HEK293 (cell line): Measurements from ENCODE around the gene ADAMTS2.
A peak's percentile ranks its signal among the peaks of the same experiment; 100 is the strongest.

ENCODE experiments used
- CTCF ChIA-PET: fragments of 350-600 bp; formaldehyde crosslinking; extraction: SDS; loops from one replicate; lab custom pipeline; 2021; ENCODE audit warnings: antibody characterized with exemption; lab: Yijun Ruan, JAX
- POLR2A ChIA-PET: fragments of 300-600 bp; formaldehyde crosslinking; extraction: SDS; loops from one replicate; lab custom pipeline; 2020; ENCODE audit warnings: antibody characterized with exemption, inconsistent platforms; lab: Yijun Ruan, JAX
- H3K27ac ChIP-seq: fragments of 200-500 bp; sonication (Bioruptor generic); 2 replicates; pipeline ENCODE4 v1.5.1; 2014; ENCODE audit warnings: low read depth, low read length, control low read depth, inconsistent platforms; ENCODE audit errors: extremely low read depth
- H3K36me3 ChIP-seq, 2 experiments: fragments of 200-500 bp in 1 of 2; sonication (Bioruptor generic) in 1 of 2; 1 replicate in 1 of 2; 2 replicates in 1 of 2; pipeline ENCODE4 v1.5.1; 2014 to 2017; ENCODE audit warnings: inconsistent platforms in 2 of 2, low read length in 2 of 2; ENCODE audit not compliant: control insufficient read depth in 2 of 2, insufficient read depth in 1 of 2
- H3K4me1 ChIP-seq: fragments of 200-500 bp; sonication (Bioruptor generic); 2 replicates; pipeline ENCODE4 v1.5.1; 2014; ENCODE audit warnings: mild to moderate bottlenecking, low read length, inconsistent platforms; ENCODE audit not compliant: control insufficient read depth, insufficient read depth
- H3K4me3 ChIP-seq: 2 replicates; pipeline ENCODE4 v1.5.1; 2011; ENCODE audit warnings: low read depth, mild to moderate bottlenecking, control low read depth, low read length, moderate library complexity
- H3K9me3 ChIP-seq: fragments of 200-500 bp; sonication (Bioruptor generic); 2 replicates; pipeline ENCODE4 v1.5.1; 2014; ENCODE audit warnings: low read depth, low read length, inconsistent platforms; ENCODE audit not compliant: control insufficient read depth, insufficient read depth
- EGR2 ChIP-seq: fragments of 450-650 bp; formaldehyde crosslinking; IDR thresholded peaks from 2 replicates; pipeline ENCODE4 v1.5.1; 2016; ENCODE audit warnings: low read depth, missing biosample characterization, missing genetic modification characterization
- TRIM28 ChIP-seq: IDR thresholded peaks from 2 replicates; pipeline ENCODE4 v1.6.1; 2011; ENCODE audit warnings: low read length, control low read depth, borderline replicate concordance
- ZBTB48 ChIP-seq: fragments of 450-650 bp; formaldehyde crosslinking; IDR thresholded peaks from 2 replicates; pipeline ENCODE4 v1.5.1; 2016; ENCODE audit warnings: missing biosample characterization, missing genetic modification characterization
- ZFP3 ChIP-seq: fragments of 450-650 bp; formaldehyde crosslinking; IDR thresholded peaks from 2 replicates; pipeline ENCODE4 v1.5.1; 2016; ENCODE audit warnings: low read depth, missing biosample characterization, missing genetic modification characterization
- ZNF121 ChIP-seq: fragments of 450-650 bp; formaldehyde crosslinking; IDR thresholded peaks from 2 replicates; pipeline ENCODE4 v1.5.1; 2016; ENCODE audit warnings: missing biosample characterization, missing genetic modification characterization
- ZNF155 ChIP-seq: fragments of 450-650 bp; formaldehyde crosslinking; IDR thresholded peaks from 2 replicates; pipeline ENCODE4 v1.5.1; 2016; ENCODE audit warnings: missing biosample characterization, missing genetic modification characterization
- ZNF350 ChIP-seq: fragments of 450-650 bp; formaldehyde crosslinking; IDR thresholded peaks from 2 replicates; pipeline ENCODE4 v1.5.0; 2017; ENCODE audit warnings: missing biosample characterization, mild to moderate bottlenecking, missing genetic modification characterization
- ZNF48 ChIP-seq: fragments of 450-650 bp; formaldehyde crosslinking; IDR thresholded peaks from 2 replicates; pipeline ENCODE4 v1.5.1; 2016; ENCODE audit warnings: missing biosample characterization, missing genetic modification characterization
- ZNF76 ChIP-seq: fragments of 450-650 bp; formaldehyde crosslinking; IDR thresholded peaks from 2 replicates; pipeline ENCODE4; 2016; ENCODE audit warnings: low read depth, missing biosample characterization, missing genetic modification characterization, borderline replicate concordance
- TF ChIP-seq, protein P1 (sequence below): fragments of 450-650 bp; formaldehyde crosslinking; IDR thresholded peaks from 2 replicates; pipeline ENCODE4 v1.5.1; 2016; ENCODE audit warnings: missing biosample characterization, missing genetic modification characterization
- TF ChIP-seq, protein P2 (sequence below): fragments of 450-650 bp; formaldehyde crosslinking; IDR thresholded peaks from 2 replicates; pipeline ENCODE4 v1.5.1; 2016; ENCODE audit warnings: missing biosample characterization, missing genetic modification characterization
- TF ChIP-seq, protein P3 (sequence below): fragments of 450-650 bp; formaldehyde crosslinking; IDR thresholded peaks from 2 replicates; pipeline ENCODE4 v1.5.1; 2017; ENCODE audit warnings: missing biosample characterization, missing genetic modification characterization
- TF ChIP-seq, protein P4 (sequence below): fragments of 450-650 bp; formaldehyde crosslinking; IDR thresholded peaks from 2 replicates; pipeline ENCODE4 v1.5.1; 2016; ENCODE audit warnings: missing biosample characterization, missing genetic modification characterization

The ADAMTS2 gene

DNA sequence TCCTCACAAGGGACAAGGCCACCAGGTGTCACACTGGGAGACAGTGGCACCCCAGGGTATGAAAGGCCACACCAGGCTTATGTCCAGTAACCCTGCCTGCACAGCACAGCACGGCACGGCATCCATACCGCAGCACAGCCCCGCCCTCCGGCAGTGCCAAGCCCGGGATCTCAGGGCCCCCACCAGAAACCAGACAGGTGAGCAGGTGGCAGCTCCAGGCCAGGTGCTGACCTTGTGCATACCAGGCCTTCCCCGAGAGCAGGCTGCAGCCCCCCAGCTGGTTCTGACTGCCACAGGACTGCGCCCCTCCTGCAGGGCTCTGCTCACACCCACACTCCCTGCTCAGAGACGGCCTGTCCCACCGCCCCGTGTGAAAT lies 56.5 kb downstream of the ADAMTS2 start:
- ChIA-PET CTCF (interaction anchor here (0.6 kb wide), 1 partner anchor 64 kb away, joined by 3 read pairs; no protein-coding TSS in a partner anchor), POLR2A (no interaction called here)
- Histone ChIP-seq H3K4me1 (no peaks in the 10 kb centered on the region), H3K36me3 (no peaks in the 10 kb centered on the region), H3K9me3 (no peaks in the 10 kb centered on the region), H3K4me3 (no peak overlapping the region), H3K27ac (no peak overlapping the region)
- no peak for TF ChIP-seq ZNF350
- TF ChIP-seq, protein P1, sequence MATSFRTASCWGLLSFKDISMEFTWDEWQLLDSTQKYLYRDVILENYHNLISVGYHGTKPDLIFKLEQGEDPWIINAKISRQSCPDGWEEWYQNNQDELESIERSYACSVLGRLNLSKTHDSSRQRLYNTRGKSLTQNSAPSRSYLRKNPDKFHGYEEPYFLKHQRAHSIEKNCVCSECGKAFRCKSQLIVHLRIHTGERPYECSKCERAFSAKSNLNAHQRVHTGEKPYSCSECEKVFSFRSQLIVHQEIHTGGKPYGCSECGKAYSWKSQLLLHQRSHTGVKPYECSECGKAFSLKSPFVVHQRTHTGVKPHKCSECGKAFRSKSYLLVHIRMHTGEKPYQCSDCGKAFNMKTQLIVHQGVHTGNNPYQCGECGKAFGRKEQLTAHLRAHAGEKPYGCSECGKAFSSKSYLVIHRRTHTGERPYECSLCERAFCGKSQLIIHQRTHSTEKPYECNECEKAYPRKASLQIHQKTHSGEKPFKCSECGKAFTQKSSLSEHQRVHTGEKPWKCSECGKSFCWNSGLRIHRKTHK (tag by site-specific recombination), result no peak
- TF ChIP-seq ZNF76 (tag by site-specific recombination), result no peak
- TF ChIP-seq, protein P2, sequence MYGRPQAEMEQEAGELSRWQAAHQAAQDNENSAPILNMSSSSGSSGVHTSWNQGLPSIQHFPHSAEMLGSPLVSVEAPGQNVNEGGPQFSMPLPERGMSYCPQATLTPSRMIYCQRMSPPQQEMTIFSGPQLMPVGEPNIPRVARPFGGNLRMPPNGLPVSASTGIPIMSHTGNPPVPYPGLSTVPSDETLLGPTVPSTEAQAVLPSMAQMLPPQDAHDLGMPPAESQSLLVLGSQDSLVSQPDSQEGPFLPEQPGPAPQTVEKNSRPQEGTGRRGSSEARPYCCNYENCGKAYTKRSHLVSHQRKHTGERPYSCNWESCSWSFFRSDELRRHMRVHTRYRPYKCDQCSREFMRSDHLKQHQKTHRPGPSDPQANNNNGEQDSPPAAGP (tag by site-specific recombination), result no peak
- TF ChIP-seq ZNF48, result no peak
- TF ChIP-seq, protein P3, sequence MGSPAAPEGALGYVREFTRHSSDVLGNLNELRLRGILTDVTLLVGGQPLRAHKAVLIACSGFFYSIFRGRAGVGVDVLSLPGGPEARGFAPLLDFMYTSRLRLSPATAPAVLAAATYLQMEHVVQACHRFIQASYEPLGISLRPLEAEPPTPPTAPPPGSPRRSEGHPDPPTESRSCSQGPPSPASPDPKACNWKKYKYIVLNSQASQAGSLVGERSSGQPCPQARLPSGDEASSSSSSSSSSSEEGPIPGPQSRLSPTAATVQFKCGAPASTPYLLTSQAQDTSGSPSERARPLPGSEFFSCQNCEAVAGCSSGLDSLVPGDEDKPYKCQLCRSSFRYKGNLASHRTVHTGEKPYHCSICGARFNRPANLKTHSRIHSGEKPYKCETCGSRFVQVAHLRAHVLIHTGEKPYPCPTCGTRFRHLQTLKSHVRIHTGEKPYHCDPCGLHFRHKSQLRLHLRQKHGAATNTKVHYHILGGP, result no peak
- TF ChIP-seq, protein P4, sequence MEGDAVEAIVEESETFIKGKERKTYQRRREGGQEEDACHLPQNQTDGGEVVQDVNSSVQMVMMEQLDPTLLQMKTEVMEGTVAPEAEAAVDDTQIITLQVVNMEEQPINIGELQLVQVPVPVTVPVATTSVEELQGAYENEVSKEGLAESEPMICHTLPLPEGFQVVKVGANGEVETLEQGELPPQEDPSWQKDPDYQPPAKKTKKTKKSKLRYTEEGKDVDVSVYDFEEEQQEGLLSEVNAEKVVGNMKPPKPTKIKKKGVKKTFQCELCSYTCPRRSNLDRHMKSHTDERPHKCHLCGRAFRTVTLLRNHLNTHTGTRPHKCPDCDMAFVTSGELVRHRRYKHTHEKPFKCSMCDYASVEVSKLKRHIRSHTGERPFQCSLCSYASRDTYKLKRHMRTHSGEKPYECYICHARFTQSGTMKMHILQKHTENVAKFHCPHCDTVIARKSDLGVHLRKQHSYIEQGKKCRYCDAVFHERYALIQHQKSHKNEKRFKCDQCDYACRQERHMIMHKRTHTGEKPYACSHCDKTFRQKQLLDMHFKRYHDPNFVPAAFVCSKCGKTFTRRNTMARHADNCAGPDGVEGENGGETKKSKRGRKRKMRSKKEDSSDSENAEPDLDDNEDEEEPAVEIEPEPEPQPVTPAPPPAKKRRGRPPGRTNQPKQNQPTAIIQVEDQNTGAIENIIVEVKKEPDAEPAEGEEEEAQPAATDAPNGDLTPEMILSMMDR (tag by site-specific recombination), result no peak
- TF ChIP-seq ZFP3 (tag by site-specific recombination), result no peak
- TF ChIP-seq ZNF121 (tag by site-specific recombination), result no peak
- TF ChIP-seq TRIM28, result no peak
- TF ChIP-seq EGR2, result no peak

DNA sequence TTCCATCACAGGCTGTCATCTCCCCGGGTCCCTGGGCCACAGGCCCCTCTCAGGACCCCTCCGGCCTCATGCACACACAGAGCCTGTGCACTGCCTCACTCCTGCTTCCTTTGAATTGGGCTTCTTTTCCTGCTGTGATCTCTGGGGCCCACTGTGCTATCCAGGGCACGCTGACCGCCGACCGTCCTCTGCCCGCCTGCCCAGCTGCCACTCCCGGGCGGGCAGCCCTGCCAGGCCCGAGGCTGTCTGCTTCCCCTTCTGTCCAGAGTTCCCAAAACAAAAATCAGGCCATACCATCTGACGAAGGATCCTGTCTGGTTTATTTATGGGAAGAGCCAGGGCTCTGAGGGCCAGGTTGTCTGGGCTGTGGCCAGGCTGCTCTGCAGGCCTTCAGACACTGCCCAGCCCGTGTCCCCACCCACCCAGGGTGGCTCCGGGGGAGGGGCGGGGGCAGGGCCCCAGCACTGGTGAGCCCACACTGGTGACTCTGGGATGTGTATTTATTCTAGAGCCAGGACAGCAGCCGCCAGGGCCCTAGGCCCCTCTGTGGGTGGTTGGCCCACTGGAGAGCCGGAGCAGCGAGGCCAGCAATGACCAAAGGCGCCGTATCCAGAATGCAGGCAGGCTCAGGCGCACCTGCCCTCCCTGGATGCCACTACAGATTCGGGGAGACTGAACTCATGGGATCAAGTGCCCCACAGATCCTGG lies 57.0 kb downstream of the ADAMTS2 start:
- CTCF ChIA-PET, result no interaction called here
- no peaks in the 10 kb centered on the region for H3K36me3 ChIP-seq
- peak; percentile 33; the same call in 1 of the 2 replicates for TF ChIP-seq EGR2
- TF ChIP-seq ZBTB48 (tag by site-specific recombination), result no peak
- no peaks in the 10 kb centered on the region for H3K9me3 ChIP-seq
- no peaks in the 10 kb centered on the region for H3K4me1 ChIP-seq
- POLR2A ChIA-PET, result no interaction called here
- H3K27ac ChIP-seq, result no peak overlapping the region
- no peak overlapping the region for H3K4me3 ChIP-seq

DNA sequence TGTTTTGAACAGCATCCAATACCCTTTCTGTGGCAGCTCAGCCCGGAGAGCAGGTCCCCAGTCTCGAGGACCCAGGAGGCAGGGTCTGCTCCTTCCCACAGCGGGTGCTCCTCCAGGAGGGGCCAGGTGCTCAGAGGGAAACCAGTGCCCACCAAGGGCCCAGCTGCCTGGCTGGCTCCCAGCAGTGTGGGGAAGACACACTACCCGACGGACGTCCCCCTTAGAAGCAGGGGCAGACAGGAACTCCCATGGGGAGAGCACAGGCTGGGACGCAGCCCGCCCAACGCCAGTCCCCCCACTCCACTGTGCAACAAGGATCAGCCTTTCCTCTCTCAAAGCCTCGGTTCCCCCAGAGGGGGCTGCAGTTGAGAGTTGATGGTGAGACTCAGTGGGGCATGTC lies 57.6 kb downstream of the ADAMTS2 start:
- Histone ChIP-seq H3K4me3 (no peak overlapping the region), H3K9me3 (no peaks in the 10 kb centered on the region), H3K36me3 (no peaks in the 10 kb centered on the region), H3K27ac (no peak overlapping the region), H3K4me1 (no peaks in the 10 kb centered on the region)
- POLR2A ChIA-PET, result no interaction called here
- CTCF ChIA-PET, result no interaction called here
- TF ChIP-seq ZNF155 (tag by site-specific recombination) (no peak), EGR2 (no peak)
